ENCODE results near the gene CREB3.

CREB3 gene

GRCh38 chr9:35702696-35703095 is 29.8 kb upstream of the CREB3 start:
- no peak for DNase-seq

DNA sequence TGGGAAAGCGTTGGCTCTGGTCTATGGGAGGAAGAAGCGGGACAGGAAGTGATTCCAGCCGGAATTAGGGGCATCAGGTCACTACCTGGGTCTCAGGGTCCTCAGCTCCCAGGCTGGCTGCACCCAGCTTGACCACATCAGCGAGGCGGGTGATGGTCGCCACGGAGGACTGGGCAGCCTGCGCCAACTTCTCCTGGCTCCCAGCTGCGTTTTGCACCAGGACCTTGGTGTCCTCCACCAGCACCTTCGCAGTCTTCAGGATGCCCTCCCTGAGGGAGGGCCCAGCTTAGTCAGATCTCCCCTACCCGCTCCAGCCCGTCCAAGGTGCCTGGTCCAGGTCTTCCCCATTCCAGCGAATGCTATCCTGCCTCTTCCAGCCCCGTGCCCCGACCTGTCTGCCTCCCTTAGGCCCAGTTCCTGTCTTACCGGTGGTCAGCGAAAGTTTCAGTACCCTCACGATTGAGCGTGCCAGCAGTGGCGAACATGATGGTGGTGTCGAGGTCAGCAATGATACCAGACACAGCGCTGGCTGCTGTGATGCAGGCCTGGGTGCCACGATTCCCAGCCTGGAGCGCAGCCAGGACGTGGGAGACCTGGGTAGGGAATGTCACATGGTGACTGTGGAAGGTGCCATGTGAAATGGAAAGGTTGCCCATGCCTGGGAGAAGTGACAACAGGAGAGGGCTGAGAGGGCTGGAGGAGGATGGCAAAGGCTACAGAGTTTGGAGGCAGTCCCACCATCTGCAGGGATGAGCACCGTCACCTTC is 28.4 kb upstream of the CREB3 start:
- no peak for DNase-seq

DNA sequence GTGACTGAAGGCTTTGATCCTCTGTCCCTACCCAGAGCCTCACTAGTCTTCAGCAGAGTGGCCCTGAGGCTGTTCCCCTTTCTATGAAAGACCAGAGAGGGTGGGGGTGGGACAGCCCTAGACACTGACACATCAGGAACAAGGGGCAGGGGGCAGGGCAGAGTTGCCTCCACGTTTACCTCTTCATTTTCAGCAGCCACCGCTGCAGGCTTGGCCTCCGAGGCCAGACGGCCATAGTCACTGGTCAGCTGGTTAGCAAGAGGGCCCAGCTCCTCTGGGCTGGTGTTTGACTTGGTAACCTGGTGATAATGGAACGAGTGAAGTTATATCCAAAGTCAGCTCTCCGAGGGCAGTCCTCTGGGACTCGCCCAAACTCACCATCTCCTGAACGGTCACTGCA is 27.1 kb upstream of the CREB3 start:
- no peak for DNase-seq

GRCh38 chr9:35705836-35706430 is 26.5 kb upstream of the CREB3 start:
- DNase-seq = no peak

- DNase-seq = no peak
Measured at GRCh38 chr9:35706951-35707350, 25.5 kb upstream of the CREB3 start.

GRCh38 chr9:35708146-35708545 is 24.3 kb upstream of the CREB3 start:
- DNase-seq = no peak

DNA sequence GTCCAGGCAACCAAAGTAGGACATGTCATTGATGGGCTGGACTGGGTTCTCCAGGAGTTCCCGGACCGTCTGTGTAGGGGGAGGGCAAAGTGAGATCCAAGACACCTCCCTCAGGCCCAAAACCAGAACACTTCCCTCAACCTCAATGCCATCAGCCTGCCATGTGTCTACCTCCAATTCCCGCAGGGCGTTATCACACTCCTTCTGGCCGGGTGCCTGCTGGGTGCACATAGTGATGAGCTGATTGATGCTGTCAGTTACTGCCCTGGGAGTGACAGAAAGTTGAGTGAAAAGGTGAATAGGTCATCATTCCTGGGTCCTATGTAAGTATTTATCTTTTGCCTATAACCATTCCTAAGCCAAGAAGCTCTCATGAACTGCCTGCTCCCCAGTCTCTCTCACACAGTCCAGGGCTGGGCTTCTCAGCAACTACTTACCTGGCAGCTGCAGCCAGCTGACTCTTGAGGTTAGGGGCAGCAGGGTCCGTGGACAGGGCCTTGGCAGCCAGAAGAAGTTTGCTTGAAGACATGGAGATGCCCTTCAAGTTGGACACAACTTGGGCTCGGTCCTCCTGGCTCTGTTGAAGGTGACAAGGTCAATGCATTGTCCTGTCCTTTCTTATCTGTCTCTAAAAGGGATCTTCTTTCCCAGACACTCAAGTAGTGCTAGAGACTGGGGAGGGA is 21.5 kb upstream of the CREB3 start:
- DNase-seq = no peak

DNA sequence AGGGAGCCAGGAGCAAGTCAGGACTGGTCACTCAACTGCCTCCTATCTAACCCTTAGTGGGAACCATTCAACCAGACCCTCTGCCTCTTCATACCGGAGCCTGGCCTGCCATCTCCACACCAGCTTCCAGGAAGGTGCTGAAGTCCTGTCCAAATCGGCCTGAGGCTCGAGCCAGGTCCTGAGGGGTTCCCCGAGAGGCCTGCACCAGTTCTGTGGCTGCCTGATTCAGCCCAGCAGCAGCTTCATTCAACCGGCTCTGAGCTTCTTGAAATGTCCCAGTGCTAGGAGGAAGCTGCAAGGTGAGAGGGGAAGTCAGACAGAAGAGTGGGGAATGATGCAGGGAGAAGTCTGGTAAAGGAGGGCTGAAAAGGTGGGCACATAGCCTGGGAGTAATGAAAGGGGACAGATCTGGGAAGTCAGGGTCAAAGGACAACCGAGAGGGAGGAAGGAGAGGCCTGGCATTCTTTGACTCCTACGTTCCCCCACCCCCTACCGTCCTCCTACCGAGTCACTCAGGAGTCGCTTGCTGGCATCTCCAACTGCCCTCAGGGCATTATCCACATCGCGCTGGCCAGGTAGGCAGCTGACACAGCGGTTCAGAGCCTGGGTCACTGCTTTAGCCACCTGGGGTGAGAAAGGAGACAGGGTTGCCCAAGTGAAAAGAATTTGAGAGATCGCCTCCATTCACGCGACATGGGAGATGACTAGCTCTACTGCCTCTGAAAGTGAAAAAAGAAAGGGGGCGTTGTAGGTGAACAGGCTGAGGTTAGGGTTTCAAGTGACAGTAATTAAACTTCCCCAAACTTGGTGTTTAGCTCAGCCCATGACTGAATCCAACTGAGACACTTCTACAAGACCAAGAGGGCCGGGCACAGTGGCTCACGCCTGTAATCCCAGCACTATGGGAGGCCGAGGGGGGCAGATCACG is 20.7 kb upstream of the CREB3 start:
- no peak for DNase-seq

- DNase-seq = no peak
Measured at GRCh38 chr9:35712762-35713400, 19.6 kb upstream of the CREB3 start.

GRCh38 chr9:35713578-35713977 is 18.9 kb upstream of the CREB3 start:
- DNase-seq = no peak

DNA sequence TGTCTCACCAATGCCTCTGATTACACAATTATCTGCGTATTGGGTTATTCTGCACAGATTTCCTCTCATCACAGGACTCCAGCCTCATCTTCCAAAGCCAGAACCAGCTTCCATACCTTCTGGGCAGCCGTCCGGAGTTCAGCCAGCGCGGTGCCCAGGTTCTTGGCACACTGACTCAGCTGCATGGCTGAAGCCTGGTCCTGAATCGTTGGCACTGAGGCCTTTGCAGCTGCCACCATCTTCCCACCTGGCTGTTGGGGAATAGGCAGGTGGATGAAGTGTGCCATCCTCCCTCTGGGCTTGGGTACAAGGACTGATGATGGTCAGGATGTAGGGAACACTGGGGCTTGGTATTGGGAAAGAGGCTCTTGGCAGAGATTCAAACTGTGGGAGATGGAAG is 18.3 kb upstream of the CREB3 start:
- DNase-seq = no peak

GRCh38 chr9:35714579-35715252 is 17.8 kb upstream of the CREB3 start:
- DNase-seq = no peak

DNA sequence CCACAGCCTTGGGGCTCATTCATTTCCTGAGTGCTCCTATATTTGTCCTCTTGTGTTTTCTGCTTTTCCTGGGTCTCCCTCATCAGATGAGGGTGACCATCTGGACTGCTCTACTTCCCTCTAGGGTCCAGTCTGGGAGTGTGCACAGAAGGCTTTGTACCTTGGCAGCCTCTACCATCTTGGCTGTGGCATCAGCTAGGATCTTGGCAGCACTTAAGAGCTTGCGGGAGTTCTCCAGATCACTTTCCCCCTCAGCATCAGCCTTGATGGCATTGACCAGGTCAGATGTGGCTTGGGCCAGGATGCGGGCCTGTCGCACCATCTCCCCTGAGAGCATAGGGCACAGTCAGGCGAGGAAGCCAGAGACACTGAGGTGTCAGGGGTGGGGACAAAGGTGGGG is 16.2 kb upstream of the CREB3 start:
- no peak for DNase-seq

- DNase-seq = no peak
Measured at GRCh38 chr9:35717132-35717870, 15.2 kb upstream of the CREB3 start.

GRCh38 chr9:35718721-35719511 is 13.6 kb upstream of the CREB3 start:
- no peak for DNase-seq

DNA sequence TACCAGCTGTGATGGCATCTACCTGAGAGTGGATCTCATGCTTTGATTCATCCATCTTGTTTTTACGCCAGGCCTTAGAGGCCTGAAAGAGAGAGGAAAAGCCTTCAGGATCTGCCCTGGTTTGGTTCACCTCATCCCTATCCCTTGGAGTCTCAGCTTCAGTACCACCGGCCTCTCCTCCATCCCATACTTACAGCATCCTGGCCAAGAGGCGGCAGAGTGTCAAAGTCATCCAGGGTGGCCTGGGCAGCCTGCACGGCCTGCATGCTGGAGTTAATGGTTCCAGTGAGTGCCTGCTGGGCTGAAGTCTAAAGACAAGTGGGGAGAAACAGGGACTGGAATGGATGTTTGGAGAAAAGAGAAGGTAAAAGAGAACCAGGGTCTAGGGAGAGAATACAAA is 12.9 kb upstream of the CREB3 start:
- no peak for DNase-seq

DNA sequence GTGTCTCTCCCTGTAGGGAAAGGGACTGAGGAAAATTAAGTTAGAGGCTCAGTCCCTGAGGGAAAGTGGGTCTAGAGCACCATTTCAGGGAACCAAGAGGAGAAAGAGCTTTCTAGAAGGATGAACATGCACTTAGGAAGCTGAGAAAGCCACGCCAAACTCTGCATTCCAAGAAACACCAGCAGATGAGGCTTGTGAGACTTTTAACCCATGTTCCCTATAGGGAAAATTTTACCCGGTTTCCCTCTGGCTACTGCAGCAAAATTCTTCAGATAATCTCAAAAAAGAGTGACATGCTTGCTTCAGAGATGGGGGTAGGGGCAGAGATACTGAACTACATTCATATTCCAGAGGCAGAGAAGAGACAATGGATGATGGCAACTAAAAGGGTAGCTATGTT is 9.0 kb upstream of the CREB3 start:
- DNase-seq = no peak

GRCh38 chr9:35723908-35724307 is 8.6 kb upstream of the CREB3 start:
- no peak for DNase-seq

DNA sequence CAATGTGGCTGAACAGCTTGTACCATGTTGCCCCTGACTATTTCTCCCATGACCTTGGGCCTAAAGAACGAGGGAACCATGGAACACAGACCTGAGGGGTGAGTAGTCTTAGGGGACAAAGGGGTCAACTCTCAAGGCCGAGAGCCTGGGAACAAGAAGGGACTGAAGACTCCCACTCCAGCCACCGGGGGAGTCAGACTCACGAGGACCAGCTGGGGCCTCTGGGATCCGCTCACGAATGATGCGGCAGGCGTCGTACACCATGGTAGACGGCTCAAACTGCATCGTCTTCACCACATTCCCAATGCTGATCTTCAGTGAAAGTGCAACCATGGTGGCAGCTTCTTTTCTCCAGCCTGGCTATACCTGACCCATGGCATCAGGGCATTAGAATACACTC is 7.1 kb upstream of the CREB3 start:
- no peak for DNase-seq

GRCh38 chr9:35726931-35727330 is 5.5 kb upstream of the CREB3 start:
- DNase-seq = no peak

DNA sequence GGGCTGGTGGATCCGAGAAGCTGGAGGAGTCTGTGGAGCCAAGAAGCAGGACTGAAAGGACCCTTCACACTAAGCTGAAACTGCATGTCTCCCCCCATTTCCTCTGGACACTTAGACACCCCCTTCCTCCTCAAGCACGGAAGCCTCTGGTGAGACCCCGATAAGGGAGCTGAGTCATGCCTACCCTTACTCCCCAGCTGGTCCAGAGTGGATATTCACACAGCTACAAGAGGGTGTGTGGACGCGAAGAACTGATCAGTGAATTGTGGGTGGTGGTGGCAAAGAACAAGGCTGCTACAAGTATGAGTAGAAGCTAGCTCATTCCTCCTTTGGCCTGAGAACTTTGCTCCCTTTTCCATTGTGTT is 4.8 kb upstream of the CREB3 start:
- DNase-seq = no peak
